Measurements from ENCODE around the gene TRIM44. TPM values are rescaled to one million over a fixed set of nuclear protein-coding genes. Genes with fewer than 3 reads are reported as not detected.
"Not testable (repeated sequence)": the region's sequence is repeated elsewhere in the genome, so short reads cannot be mapped to it uniquely, and the experiment has no call there.

TRIM44 gene
- total RNA-seq, 2 donors from 2014 or later, result 30.6 to 33.2 TPM

DNA sequence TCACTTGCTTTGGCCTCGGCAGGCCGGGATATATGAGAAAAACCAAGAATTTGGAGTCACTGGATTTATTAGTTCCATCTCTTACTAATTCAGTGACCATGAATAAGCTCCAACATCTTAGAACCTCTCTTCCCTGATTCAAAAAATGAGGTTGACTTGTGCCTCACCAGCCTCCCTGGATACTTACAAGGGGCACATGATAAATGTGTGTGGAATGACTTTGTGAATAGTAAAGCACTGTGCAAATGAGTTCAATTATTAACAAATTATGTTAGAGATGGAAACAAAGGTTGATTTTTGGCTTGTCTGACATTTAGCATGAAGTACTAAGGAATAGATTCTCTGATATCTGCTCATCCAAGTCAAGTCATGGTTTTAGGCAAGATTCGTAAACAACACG lies 104.1 kb downstream of the TRIM44 start:
- Histone ChIP-seq H3K4me3 (no peak overlapping the region), H3K4me1 (replicated peaks) (no peaks in the 10 kb centered on the region), H3K36me3 (no peaks in the 10 kb centered on the region), H3K9me3 (no peaks in the 10 kb centered on the region), H3K27me3 (replicated peaks; ENCODE audit: insufficient read depth) (no peaks in the 10 kb centered on the region), H3K27ac (no peak overlapping the region)
- DNase-seq (ENCODE audit: low spot score), result no peak
- 95% methylated on average over 4 of the region's 4 CpGs for WGBS
- intact Hi-C loops (cut with DNase I), result no loop called here
- TF ChIP-seq, protein P1, sequence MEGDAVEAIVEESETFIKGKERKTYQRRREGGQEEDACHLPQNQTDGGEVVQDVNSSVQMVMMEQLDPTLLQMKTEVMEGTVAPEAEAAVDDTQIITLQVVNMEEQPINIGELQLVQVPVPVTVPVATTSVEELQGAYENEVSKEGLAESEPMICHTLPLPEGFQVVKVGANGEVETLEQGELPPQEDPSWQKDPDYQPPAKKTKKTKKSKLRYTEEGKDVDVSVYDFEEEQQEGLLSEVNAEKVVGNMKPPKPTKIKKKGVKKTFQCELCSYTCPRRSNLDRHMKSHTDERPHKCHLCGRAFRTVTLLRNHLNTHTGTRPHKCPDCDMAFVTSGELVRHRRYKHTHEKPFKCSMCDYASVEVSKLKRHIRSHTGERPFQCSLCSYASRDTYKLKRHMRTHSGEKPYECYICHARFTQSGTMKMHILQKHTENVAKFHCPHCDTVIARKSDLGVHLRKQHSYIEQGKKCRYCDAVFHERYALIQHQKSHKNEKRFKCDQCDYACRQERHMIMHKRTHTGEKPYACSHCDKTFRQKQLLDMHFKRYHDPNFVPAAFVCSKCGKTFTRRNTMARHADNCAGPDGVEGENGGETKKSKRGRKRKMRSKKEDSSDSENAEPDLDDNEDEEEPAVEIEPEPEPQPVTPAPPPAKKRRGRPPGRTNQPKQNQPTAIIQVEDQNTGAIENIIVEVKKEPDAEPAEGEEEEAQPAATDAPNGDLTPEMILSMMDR (IDR thresholded peaks at IDR 0.05), result no peak
- no peak for TF ChIP-seq POLR2AphosphoS5 (IDR thresholded peaks at IDR 0.05)

DNA sequence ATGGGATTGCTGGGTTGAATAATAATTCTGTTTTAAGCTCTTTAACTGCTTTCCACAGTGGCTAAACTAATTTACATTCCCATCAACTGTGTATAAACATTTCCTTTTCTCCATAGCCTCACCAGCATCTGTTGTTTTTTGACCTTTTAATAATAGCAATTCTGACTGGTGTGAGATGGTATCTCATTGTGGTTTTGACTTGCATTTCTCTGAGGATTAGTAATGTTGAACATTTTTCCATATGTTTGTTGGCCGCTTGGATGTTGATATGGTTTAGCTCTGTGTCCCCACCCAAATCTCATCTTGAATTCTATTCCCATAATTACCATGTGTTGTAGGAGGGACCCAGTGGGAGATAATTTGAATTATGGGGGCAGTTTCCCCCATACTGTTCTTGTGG lies 107.8 kb downstream of the TRIM44 start:
- intact Hi-C loops (cut with DNase I); H3K27ac ChIP-seq; H3K36me3 ChIP-seq; H3K4me1 ChIP-seq (replicated peaks); H3K9me3 ChIP-seq; H3K27me3 ChIP-seq (replicated peaks; ENCODE audit: insufficient read depth); H3K4me3 ChIP-seq; DNase-seq (ENCODE audit: low spot score): not testable (repeated sequence)
- 95% methylated on average over 1 of the region's 1 CpG for WGBS

DNA sequence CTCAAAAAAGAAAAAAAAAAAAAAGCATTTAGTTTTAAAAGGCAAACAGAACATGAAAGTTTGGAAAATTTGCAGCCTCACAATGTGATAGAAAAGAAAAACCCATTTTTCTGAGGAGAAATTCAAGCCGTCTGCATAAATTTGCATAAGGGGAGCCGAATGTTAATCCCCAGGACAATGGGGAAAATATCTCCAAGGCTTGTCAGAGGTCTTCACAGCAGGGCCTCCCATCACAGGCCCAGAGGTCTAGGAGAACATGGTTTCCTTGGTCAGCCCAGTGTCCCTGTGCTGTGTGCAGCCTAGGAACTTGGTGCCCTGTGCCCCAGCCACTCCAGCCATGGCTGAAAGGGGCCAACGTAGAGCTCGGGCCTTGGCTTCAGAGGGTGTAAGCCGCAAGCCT lies 109.1 kb downstream of the TRIM44 start:
- Histone ChIP-seq H3K27me3 (replicated peaks; ENCODE audit: insufficient read depth) (no peaks in the 10 kb centered on the region), H3K9me3 (no peaks in the 10 kb centered on the region), H3K4me1 (replicated peaks) (no peaks in the 10 kb centered on the region), H3K4me3 (no peak overlapping the region), H3K36me3 (no peaks in the 10 kb centered on the region), H3K27ac (no peak overlapping the region)
- DNase-seq (ENCODE audit: low spot score), result no peak
- intact Hi-C loops (cut with DNase I), result no loop called here
- WGBS, result 96% methylated on average over 5 of the region's 5 CpGs
- TF ChIP-seq, protein P1 (IDR thresholded peaks at IDR 0.05), result no peak
- no peak for TF ChIP-seq POLR2A (IDR thresholded peaks at IDR 0.05)
- TF ChIP-seq POLR2AphosphoS5 (IDR thresholded peaks at IDR 0.05), result no peak

DNA sequence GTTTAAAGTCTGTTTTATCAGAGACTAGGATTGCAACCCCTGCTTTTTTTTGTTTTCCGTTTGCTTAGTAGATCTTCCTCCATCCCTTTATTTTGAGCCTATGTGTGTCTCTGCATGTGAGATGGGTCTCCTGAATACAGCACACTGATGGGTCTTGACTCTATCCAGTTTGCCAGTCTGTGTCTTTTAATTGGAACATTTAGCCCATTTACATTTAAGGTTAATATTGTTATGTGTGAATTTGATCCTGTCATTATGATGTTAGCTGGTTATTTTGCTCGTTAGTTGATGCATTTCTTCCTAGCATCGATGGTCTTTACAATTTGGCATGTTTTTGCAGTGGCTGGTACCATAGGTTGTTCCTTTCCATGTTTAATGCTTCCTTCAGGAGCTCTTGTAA lies 114.7 kb downstream of the TRIM44 start:
- H3K27me3 ChIP-seq (replicated peaks; ENCODE audit: insufficient read depth); intact Hi-C loops (cut with DNase I); H3K4me3 ChIP-seq; H3K9me3 ChIP-seq; DNase-seq (ENCODE audit: low spot score); H3K4me1 ChIP-seq (replicated peaks); H3K36me3 ChIP-seq; H3K27ac ChIP-seq: not testable (repeated sequence)
- WGBS, result 98% methylated on average over 3 of the region's 3 CpGs

DNA sequence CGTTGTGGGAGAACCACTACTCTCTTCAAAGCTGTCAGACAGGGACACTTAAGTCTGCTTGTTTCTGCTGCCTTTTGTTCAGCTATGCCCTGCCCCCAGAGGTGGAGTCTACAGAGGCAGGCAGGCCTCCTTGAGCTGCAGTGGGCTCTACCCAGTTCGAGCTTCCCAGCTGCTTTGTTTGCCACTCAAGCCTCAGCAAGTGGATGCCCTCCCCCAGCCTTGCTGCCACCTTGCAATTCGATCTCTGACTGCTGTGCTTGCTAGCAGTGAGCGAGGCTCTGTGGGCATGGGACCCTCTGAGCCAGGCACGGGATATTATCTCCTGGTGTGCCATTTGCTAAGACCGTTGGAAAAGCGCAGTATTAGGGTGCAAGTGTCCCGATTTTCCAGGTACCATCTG lies 116.4 kb downstream of the TRIM44 start:
- H3K4me1 ChIP-seq (replicated peaks); H3K27me3 ChIP-seq (replicated peaks; ENCODE audit: insufficient read depth); DNase-seq (ENCODE audit: low spot score); H3K4me3 ChIP-seq; H3K27ac ChIP-seq; intact Hi-C loops (cut with DNase I); H3K36me3 ChIP-seq; H3K9me3 ChIP-seq: not testable (repeated sequence)
- WGBS, result 94% methylated on average over 8 of the region's 8 CpGs

DNA sequence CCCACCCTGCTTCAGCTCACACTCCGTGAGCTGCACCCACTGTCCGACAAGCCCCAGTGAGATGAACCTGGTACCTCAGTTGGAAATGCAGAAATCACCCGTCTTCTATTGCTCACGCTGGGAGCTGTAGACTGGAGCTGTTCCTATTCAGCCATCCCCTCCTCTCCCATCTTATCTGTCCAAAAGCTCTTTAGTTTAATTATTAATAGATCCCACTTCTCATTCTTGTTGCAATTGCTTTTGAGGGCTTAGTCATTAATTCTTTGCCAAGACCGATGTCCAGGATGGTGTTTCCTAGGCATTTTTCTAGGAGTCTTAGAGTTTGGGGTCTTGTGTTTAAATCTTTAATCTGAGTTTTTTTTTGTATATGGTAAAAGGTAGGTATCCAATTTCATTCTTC lies 116.8 kb downstream of the TRIM44 start:
- Histone ChIP-seq H3K27ac (no peak overlapping the region), H3K9me3 (no peaks in the 10 kb centered on the region), H3K36me3 (no peaks in the 10 kb centered on the region), H3K27me3 (replicated peaks; ENCODE audit: insufficient read depth) (no peaks in the 10 kb centered on the region), H3K4me3 (no peak overlapping the region), H3K4me1 (replicated peaks) (no peaks in the 10 kb centered on the region)
- 98% methylated on average over 5 of the region's 5 CpGs for WGBS
- intact Hi-C loops (cut with DNase I), result no loop called here
- TF ChIP-seq, protein P1 (IDR thresholded peaks at IDR 0.05), result no peak
- no peak for TF ChIP-seq POLR2A (IDR thresholded peaks at IDR 0.05)
- TF ChIP-seq POLR2AphosphoS5 (IDR thresholded peaks at IDR 0.05), result no peak
- DNase-seq (ENCODE audit: low spot score), result no peak
